Astrocyte (in vitro differentiated cells and primary cell): ENCODE results near the gene C1orf116. TPM values are rescaled to one million over a fixed set of nuclear protein-coding genes. Genes with fewer than 3 reads are reported as not detected.

ENCODE experiments used
- DNase-seq: peaks from one replicate; pipeline ENCODE4 v3.0.0-alpha.2; 2010; ENCODE audit warnings: low read depth
- FAIRE-seq: peaks from 2 replicates; lab custom pipeline; 2011; peaks lifted over from hg19 to GRCh38; lab: Jason Lieb, UNC
- H2AFZ ChIP-seq: 2 replicates; pipeline ENCODE4 v1.6.0; 2012; ENCODE audit warnings: low read depth, low read length, inconsistent platforms
- H3K27ac ChIP-seq: 2 replicates; pipeline ENCODE4 v1.5.1; 2011; ENCODE audit warnings: low read depth, low read length, inconsistent platforms
- H3K27me3 ChIP-seq: 2 replicates; pipeline ENCODE4 v1.6.0; 2011; ENCODE audit warnings: low read length, inconsistent platforms; ENCODE audit not compliant: insufficient read depth
- H3K36me3 ChIP-seq: 2 replicates; pipeline ENCODE4 v1.5.1; 2011; ENCODE audit warnings: low read length, inconsistent platforms; ENCODE audit not compliant: insufficient read depth
- H3K4me1 ChIP-seq: 2 replicates; pipeline ENCODE4 v1.5.1; 2011; ENCODE audit warnings: low read length, inconsistent platforms; ENCODE audit not compliant: insufficient read depth
- H3K4me2 ChIP-seq: 2 replicates; pipeline ENCODE4 v1.6.0; 2012; ENCODE audit warnings: low read length, inconsistent platforms
- H3K4me3 ChIP-seq: 2 replicates; pipeline ENCODE4 v1.5.1; 2011; ENCODE audit warnings: low read depth, mild to moderate bottlenecking, low read length, inconsistent platforms; ENCODE audit not compliant: insufficient read depth
- H3K79me2 ChIP-seq: 2 replicates; pipeline ENCODE4 v1.6.0; 2012; ENCODE audit warnings: mild to moderate bottlenecking, low read length, inconsistent platforms; ENCODE audit not compliant: insufficient read depth
- H3K9ac ChIP-seq: 2 replicates; pipeline ENCODE4 v1.6.0; 2012; ENCODE audit warnings: mild to moderate bottlenecking, low read length, inconsistent platforms
- H3K9me3 ChIP-seq: 2 replicates; pipeline ENCODE4 v1.5.1; 2012; ENCODE audit warnings: low read depth, mild to moderate bottlenecking, low read length, inconsistent platforms; ENCODE audit not compliant: insufficient read depth
- H4K20me1 ChIP-seq: 2 replicates; pipeline ENCODE4 v1.6.0; 2012; ENCODE audit warnings: low read length, inconsistent platforms; ENCODE audit not compliant: insufficient read depth
- H3K27ac Mint-ChIP-seq: one replicate; pipeline ENCODE4 v1.8.0; 2021; ENCODE audit warnings: mild to moderate bottlenecking, mixed read lengths; ENCODE audit not compliant: unreplicated experiment
- H3K27me3 Mint-ChIP-seq: one replicate; pipeline ENCODE4 v1.8.0; 2021; ENCODE audit warnings: low read depth, mixed read lengths; ENCODE audit not compliant: unreplicated experiment
- H3K36me3 Mint-ChIP-seq: one replicate; pipeline ENCODE4 v1.8.0; 2021; ENCODE audit warnings: low read depth, mixed read lengths; ENCODE audit not compliant: unreplicated experiment
- H3K4me1 Mint-ChIP-seq: one replicate; pipeline ENCODE4 v1.8.0; 2021; ENCODE audit warnings: low read depth, mixed read lengths; ENCODE audit not compliant: unreplicated experiment
- H3K4me3 Mint-ChIP-seq: one replicate; pipeline ENCODE4 v1.8.0; 2021; ENCODE audit warnings: mild to moderate bottlenecking, moderate library complexity, mixed read lengths; ENCODE audit not compliant: unreplicated experiment
- H3K9me3 Mint-ChIP-seq: one replicate; pipeline ENCODE4 v1.8.0; 2021; ENCODE audit warnings: mild to moderate bottlenecking, mixed read lengths; ENCODE audit not compliant: unreplicated experiment
- CTCF ChIP-seq: IDR thresholded peaks from 2 replicates; pipeline ENCODE4 v1.5.1; 2011; ENCODE audit warnings: low read depth, mild to moderate bottlenecking, inconsistent platforms, low read length, moderate library complexity; ENCODE audit not compliant: insufficient read depth
- EZH2 ChIP-seq: IDR thresholded peaks from 2 replicates; pipeline ENCODE4 v1.6.1; 2012; ENCODE audit warnings: mild to moderate bottlenecking, low read length, inconsistent platforms; ENCODE audit not compliant: insufficient read depth
- total RNA-seq: library from RNA; stranded (reverse); gene quantifications from 2 replicates; pipeline ENCODE4 v1.2.1, GENCODE V29; 2021

Gene C1orf116
- total RNA-seq, 1 donor from 2014 or later = 0.86 TPM

DNA sequence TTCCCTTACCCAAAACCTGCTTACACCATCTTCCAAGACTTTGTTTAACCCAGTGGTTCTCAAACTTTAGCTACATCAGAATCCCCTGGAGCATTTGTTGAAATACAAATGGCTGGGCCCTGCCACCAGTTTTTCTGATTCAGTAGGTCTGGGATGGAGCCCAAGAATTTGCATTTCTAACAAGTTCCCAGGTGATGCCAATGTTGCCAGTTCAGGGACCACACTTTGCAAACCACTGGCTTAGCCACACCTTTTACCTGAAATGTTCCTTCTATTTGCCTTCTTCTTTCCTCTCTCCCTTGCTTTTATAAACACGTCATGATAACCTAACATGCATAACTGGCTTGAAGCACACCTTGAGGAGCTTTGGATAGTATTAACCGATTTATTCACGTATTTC is 46.2 kb downstream of the C1orf116 start:
- Histone ChIP-seq H3K9ac (no peak overlapping the region), H3K79me2 (no peaks in the 10 kb centered on the region), H4K20me1 (no peaks in the 10 kb centered on the region), H2AFZ (no peak overlapping the region), H3K4me3 (no peak overlapping the region), H3K36me3 (no peaks in the 10 kb centered on the region), H3K4me2 (no peak overlapping the region), H3K27ac (no peak overlapping the region), H3K27me3 (peaks cover 18% of the 10 kb centered on the region), H3K4me1 (no peaks in the 10 kb centered on the region), H3K9me3 (no peaks in the 10 kb centered on the region)
- Mint-ChIP-seq H3K4me3 (no peak overlapping the region), H3K4me1 (no peaks in the 10 kb centered on the region), H3K27ac (no peak overlapping the region), H3K27me3 (peaks cover 38% of the 10 kb centered on the region), H3K9me3 (no peaks in the 10 kb centered on the region), H3K36me3 (no peaks in the 10 kb centered on the region)
- no peak for TF ChIP-seq CTCF
- TF ChIP-seq EZH2 = no peak
- no peak for FAIRE-seq
- DNase-seq = no peak

DNA sequence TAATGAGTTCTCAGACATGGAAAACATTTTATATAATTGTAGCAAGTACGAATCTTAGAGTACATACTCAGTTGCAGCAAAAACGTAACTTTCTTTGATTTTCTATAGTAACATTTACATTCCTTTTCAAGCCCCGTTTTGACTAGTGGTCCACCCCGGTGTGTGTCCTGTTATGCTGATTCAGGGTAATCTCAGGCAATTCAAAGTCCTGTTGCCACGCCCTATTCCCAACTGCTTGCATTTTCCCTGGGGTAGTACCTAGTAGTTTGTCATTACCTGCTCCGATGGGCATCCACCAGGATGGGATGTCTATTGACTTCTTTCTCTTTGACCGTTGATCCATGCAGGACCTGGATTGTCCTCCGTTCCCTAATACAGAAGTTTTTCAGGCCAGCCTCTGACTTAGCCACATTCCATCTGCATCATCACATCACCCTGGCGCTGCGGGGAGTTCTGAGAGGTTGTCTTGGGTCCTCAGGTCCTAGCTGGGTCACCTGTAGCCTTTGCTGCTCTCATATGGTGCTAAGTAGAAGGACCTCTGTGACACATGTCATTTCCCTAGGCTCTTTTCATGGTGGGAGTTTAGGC is 47.3 kb downstream of the C1orf116 start:
- no peak overlapping the region for H3K9ac ChIP-seq
- Mint-ChIP-seq H3K27ac (no peak overlapping the region), H3K4me1 (no peaks in the 10 kb centered on the region), H3K9me3 (no peaks in the 10 kb centered on the region), H3K4me3 (no peak overlapping the region), H3K27me3 (peaks cover 48% of the 10 kb centered on the region), H3K36me3 (no peaks in the 10 kb centered on the region)
- no peaks in the 10 kb centered on the region for H3K4me1 ChIP-seq
- no peak overlapping the region for H3K4me2 ChIP-seq
- H3K4me3 ChIP-seq = no peak overlapping the region
- no peaks in the 10 kb centered on the region for H3K36me3 ChIP-seq
- no peaks in the 10 kb centered on the region for H3K79me2 ChIP-seq
- peaks cover 21% of the 10 kb centered on the region for H3K27me3 ChIP-seq
- no peaks in the 10 kb centered on the region for H4K20me1 ChIP-seq
- H2AFZ ChIP-seq = no peak overlapping the region
- no peak overlapping the region for H3K27ac ChIP-seq
- DNase-seq = no peak
- no peaks in the 10 kb centered on the region for H3K9me3 ChIP-seq
- TF ChIP-seq EZH2 (no peak), CTCF (no peak)
- FAIRE-seq = no peak

GRCh38 chr1:206982216-206982615 is 50.3 kb downstream of the C1orf116 start:
- H3K9me3 ChIP-seq = no peaks in the 10 kb centered on the region
- Mint-ChIP-seq H3K27me3 (peaks cover 47% of the 10 kb centered on the region), H3K27ac (no peak overlapping the region), H3K36me3 (no peaks in the 10 kb centered on the region), H3K4me1 (no peaks in the 10 kb centered on the region), H3K4me3 (no peak overlapping the region), H3K9me3 (no peaks in the 10 kb centered on the region)
- DNase-seq (no peak), FAIRE-seq (peak; percentile 32)
- H2AFZ ChIP-seq = no peak overlapping the region
- no peak overlapping the region for H3K27ac ChIP-seq
- no peaks in the 10 kb centered on the region for H3K79me2 ChIP-seq
- H3K4me2 ChIP-seq = no peak overlapping the region
- H3K9ac ChIP-seq = no peak overlapping the region
- no peaks in the 10 kb centered on the region for H3K36me3 ChIP-seq
- no peaks in the 10 kb centered on the region for H3K4me1 ChIP-seq
- H4K20me1 ChIP-seq = no peaks in the 10 kb centered on the region
- TF ChIP-seq CTCF (peak; percentile 72), EZH2 (no peak)
- peaks cover 31% of the 10 kb centered on the region for H3K27me3 ChIP-seq
- no peak overlapping the region for H3K4me3 ChIP-seq
